ENCODE measurements around the gene LRTM2.

- TF ChIP-seq CTCF (conservative IDR thresholded peaks at IDR 0.05; ENCODE audit: low read depth, low read length), result no peak
- no peak for TF ChIP-seq EZH2 (IDR thresholded peaks at IDR 0.05; ENCODE audit: low read length, unreplicated experiment)
Measured at GRCh38 chr12:1863823-1864222, 43.5 kb downstream of the LRTM2 start.

All from PC-3 (cell line).